SK-N-SH treated with all-trans-retinoic acid at 6 μM for 48 hours (cell line): ENCODE measurements around the gene ROBO2.

Source experiments
- GLIS3 ChIP-seq: fragments of 250-450 bp; sonication (Bioruptor Pico); IDR thresholded peaks from 2 replicates; pipeline ENCODE4 v1.5.0; 2020; ENCODE audit warnings: mild to moderate bottlenecking, moderate library complexity
- OSR1 ChIP-seq: fragments of 250-450 bp; sonication (Bioruptor Pico); IDR thresholded peaks from 2 replicates; pipeline ENCODE4 v1.8.0; 2022; ENCODE audit warnings: moderate library complexity, mild to moderate bottlenecking, inconsistent platforms
- ZFP3 ChIP-seq: fragments of 250-450 bp; sonication (Bioruptor Pico); IDR thresholded peaks from 2 replicates; pipeline ENCODE4 v1.5.0; 2020; ENCODE audit warnings: mild to moderate bottlenecking, moderate library complexity
- ZNF8 ChIP-seq: fragments of 450-650 bp; formaldehyde crosslinking; IDR thresholded peaks from 2 replicates; pipeline ENCODE4 v1.5.0; 2020; ENCODE audit warnings: mild to moderate bottlenecking, moderate library complexity
- TF ChIP-seq, protein P1 (sequence below): fragments of 250-450 bp; sonication (Bioruptor Pico); IDR thresholded peaks from 2 replicates; pipeline ENCODE4 v1.5.1; 2020; ENCODE audit warnings: low read depth, mild to moderate bottlenecking, moderate library complexity

DNA sequence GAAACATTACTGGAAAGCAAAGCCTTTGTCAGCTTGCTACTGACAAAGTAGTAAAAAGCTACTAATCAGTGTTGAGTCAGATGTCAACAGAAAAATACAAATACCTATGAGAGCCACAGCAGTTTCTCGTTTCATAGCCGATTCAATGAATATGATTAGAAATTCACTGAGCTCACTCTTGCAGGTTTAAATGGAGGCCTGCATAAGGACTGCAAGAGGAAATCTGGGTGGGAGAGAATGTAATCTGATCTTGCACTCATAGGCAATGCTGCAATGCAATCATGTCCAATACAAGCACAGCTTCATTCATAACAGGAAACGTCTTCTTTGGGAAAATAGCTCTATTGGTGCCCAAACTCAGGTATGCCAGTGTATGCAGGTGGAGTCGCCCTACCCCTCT is 608.8 kb downstream of the ROBO2 start:
- TF ChIP-seq ZFP3 (CRISPR knock-in tag), result no peak
- no peak for TF ChIP-seq OSR1
- TF ChIP-seq, protein P1, sequence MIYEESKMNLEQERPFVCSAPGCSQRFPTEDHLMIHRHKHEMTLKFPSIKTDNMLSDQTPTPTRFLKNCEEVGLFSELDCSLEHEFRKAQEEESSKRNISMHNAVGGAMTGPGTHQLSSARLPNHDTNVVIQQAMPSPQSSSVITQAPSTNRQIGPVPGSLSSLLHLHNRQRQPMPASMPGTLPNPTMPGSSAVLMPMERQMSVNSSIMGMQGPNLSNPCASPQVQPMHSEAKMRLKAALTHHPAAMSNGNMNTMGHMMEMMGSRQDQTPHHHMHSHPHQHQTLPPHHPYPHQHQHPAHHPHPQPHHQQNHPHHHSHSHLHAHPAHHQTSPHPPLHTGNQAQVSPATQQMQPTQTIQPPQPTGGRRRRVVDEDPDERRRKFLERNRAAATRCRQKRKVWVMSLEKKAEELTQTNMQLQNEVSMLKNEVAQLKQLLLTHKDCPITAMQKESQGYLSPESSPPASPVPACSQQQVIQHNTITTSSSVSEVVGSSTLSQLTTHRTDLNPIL (CRISPR knock-in tag), result no peak
- no peak for TF ChIP-seq GLIS3 (CRISPR knock-in tag)
- no peak for TF ChIP-seq ZNF8 (CRISPR knock-in tag)
